ENCODE data around the gene SOAT1.

The SOAT1 gene

DNA sequence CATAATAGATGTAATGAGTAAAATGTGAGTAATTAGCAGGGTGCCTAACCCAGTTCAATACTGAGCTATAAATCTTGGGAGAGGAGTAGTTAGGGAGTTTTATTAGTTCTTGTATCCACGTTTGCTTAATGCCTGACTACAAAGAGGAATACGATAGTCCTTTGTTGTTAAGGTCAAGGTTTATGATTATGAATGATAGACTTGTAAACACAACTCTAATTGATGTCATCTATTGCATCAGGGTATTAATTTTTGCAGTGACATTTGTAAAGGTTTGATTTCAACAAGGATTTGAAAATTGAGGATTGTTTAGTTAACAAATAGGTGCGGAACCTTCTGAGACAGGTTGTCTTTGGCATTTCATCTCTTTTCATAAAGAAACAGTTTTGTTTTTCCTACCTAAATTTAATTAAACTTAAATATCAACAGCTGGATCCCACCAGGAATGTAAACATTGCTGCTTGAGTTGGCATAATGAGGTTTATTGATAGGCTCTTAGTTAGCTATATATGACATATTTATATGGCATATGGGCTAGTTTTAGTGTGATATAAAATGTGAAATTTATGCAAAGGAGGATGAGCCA is 9.7 kb downstream of the SOAT1 start:
- DNase-seq (ENCODE audit: low read depth in 1 of 2, low spot score in 1 of 2), result no peak

DNA sequence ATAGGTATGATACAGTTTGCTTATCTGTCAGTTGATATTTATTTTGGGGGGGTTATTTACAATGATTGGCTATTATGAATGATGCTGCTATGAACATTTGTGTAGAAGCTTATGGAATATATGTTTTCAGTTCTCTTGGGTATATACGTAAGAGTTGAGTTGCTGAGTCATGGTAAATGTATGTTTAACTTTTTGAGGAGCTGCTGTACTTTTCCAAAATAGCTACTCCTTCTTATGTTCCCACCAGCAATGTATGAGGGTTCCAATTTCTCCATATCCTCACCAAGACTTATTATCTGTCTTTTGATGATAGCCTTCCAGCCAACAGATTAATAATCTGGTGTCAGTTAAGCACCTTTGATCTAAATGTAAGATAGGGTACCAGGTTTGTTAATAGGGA is 11.9 kb downstream of the SOAT1 start:
- DNase-seq (ENCODE audit: low read depth in 1 of 2, low spot score in 1 of 2), result no peak

DNA sequence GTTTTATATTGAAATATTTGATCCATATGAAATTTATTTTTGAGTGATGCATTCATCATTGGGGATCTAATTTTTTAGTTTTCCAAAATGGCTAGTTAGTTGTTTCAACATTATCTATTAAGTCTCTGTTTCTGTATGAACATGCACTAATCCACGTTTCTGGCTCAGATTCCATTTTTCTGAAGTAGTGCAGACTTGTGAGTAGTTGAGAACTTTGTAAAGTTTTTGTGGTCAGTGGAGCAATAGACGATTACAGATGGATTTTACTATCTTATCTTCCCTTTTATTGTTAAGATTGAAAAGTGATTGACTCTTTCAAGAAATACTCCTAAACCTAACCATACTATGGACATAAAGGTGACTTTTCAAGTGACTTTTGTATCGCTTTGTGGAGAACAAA is 16.7 kb downstream of the SOAT1 start:
- DNase-seq (ENCODE audit: low read depth in 1 of 2, low spot score in 1 of 2), result no peak

DNA sequence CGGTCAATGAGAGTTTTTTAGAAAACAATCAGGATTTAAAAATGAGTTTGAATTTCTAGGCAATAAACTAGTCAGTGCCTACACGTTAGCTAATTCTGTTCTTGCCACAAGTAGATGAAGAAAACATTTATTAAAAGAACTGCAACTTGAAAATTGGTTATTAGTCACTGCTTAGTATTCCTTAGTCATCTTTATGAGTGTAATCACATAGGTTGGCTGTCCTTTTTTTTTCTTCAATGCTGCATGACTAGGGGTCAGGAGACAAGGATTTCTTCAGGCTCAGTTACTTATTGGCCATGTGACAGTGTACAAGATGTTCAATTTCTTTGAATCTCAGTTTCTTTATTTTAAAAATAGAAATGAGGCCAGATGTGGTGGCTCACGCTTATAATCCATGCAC is 17.1 kb downstream of the SOAT1 start:
- DNase-seq (ENCODE audit: low read depth in 1 of 2, low spot score in 1 of 2), result no peak

DNA sequence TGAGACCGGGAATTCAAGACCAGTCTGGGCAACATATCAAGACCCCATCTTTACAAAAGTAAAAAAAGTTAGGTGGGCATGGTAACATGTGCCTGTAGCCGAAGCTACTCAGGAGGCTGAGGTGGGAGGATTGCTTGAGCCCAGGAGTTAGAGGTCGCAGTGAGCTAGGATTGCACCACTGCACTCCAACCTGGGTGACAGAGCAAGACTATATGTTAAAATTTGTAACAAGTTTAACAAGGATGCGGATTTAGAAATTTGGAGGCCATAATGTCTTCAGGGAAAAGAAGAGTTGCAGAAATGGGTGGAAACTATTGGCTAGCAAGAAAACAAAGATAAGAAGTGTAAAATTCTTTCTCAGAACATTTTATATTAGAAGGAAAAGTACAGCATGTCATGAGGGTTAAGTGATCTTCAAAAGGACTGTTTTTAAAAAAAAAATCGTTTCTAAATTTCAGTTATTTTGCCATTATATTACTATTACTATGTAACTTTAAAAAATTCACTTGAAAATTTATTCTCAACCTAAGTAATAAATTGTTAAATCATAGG is 17.6 kb downstream of the SOAT1 start:
- DNase-seq (ENCODE audit: low read depth in 1 of 2, low spot score in 1 of 2), result no peak

DNA sequence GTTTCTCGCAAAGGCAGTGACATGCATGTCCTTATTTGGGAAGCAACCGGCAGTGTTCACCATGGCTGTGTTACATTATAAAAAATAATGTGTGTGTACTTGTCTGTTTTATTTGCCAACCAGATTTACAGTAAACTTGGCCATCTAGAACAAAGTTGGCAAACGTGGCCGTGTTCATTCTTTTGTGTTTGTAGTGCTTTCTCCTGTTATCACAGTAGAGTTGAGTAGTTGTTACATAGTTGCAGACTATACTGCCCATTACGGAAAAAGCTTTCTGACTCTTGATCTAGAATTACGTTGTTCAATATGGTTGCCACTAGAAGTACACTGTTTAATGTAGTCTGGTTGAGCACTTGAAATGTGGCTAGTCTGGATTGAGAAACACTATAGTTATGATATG is 19.4 kb downstream of the SOAT1 start:
- no peak for DNase-seq (ENCODE audit: low read depth in 1 of 2, low spot score in 1 of 2)

DNA sequence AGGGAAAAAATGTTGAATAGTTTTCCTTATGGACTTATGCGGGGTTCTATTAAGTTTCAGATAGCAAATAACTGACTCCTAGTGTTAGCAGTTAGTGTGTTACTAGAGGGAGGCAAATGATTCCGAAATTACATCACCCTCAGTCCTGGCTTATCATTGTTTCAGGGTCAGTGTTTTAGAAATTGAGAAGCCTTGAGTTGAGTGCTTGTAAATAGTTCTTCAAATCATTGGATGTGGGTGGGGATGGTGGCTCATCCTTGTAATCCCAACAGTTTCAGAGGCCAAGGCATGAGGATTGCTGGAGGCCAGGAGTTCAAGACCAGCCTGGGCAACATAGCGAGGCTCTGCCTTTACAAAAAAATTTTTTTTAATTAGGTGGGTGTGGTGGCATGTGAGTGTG is 21.3 kb downstream of the SOAT1 start:
- DNase-seq (ENCODE audit: low read depth in 1 of 2, low spot score in 1 of 2), result no peak

DNA sequence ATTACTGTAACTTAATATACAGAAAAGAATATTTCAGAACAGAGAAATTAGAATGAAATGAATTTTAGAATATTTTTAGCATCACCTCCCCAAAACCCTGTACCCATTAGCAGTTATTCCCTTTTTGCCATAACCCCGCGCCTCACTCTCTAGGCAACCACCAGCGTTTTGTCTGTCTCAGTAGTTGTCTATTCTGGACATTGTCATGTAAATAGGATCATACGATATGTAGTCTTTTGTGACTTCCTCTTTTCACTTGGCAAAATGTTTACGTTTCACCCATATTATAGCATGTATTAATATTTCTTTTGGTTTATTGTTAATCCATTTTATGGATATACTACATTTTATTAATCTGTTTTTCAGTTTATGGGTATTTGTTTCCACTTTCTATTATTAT is 24.9 kb downstream of the SOAT1 start:
- DNase-seq (ENCODE audit: low read depth in 1 of 2, low spot score in 1 of 2), result no peak

DNA sequence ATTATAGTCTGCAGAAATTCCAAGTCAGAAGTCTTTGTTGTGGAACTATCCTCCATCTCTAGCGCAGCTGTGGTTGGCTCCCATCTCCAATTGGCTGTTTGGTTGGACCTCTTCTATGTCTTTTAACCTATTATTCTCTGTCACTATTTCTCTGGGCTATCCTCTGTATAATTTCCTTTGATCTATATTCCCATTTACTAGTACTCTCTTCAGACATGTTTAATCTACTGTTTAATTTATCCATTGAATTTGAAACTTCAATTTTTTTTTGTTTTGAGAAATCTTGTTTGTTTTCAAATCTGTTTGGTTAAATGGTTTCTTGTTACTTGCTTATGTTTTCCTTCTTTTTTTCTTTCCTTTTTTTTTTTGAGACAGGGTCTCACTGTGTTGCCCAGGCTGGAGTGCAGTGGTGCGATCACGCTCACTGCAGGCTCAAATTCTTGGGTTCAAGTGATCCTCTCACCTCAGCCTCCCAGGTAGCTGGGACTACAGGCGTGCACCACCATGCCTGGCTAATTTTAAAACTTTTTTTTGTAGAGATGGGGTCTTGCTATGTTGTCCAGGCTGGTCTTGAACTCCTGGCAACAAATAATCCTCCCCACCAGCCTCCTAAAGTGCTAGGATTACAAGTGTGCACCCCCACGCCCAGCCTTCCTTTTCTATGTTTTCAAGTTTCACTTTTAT is 28.1 kb downstream of the SOAT1 start:
- no peak for DNase-seq (ENCODE audit: low read depth in 1 of 2, low spot score in 1 of 2)

DNA sequence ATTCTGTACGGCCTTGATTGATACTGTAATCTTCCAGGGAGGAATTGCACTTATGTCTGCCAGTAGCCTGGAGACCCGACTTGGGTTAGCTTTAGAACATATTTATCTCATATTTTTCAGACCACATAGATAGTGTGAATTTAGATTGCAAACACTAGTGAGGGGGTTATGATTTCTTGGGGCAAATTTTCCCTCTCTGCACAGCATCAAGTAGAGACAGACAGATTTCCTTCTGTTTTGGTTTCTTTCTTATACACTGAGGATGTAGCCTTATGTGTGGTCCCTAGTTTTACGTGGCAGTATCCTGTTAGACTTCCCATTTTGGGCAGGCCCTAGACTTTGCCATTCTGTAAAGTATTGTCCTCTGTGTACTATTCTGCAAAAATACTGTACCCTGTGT is 29.0 kb downstream of the SOAT1 start:
- no peak for DNase-seq (ENCODE audit: low read depth in 1 of 2, low spot score in 1 of 2)

DNA sequence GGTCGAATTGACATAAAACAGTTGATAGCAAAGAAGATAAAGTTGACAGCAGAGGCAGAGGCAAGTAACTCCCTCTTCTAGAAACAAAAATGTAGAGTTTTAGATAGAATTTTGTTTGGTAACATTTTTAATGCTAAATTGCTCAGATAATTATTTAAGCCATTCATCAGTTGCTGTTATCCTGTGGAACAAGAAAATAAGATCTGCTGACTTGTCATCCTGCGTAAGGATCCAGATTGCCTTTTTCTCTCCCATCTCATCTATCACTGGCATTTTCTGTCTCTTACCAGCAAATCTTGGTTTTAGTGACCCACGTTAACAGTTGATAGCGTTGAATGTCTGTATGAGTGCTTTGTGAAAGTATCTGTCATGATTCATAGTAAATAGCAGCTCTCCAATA is 29.8 kb downstream of the SOAT1 start:
- no peak for DNase-seq (ENCODE audit: low read depth in 1 of 2, low spot score in 1 of 2)

DNA sequence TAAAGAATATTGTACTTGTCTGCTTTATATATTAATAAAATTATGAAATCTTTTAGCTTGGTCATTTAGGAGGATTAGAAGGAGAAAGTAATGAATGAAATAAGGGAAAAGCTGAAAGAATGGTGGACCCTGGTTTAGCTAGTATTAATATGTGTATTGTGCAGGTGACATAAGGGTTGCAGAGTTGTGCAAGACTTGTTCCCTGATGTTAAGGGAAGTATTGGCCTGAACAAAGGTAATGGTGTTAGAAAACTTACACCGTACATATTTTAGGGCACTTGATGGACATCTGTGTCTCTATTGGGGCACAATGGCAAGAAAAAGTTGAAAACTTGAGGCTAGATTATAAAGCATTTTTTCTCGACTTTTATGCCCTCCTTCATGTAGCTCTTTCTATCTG is 32.2 kb downstream of the SOAT1 start:
- DNase-seq (ENCODE audit: low read depth in 1 of 2, low spot score in 1 of 2), result no peak

DNA sequence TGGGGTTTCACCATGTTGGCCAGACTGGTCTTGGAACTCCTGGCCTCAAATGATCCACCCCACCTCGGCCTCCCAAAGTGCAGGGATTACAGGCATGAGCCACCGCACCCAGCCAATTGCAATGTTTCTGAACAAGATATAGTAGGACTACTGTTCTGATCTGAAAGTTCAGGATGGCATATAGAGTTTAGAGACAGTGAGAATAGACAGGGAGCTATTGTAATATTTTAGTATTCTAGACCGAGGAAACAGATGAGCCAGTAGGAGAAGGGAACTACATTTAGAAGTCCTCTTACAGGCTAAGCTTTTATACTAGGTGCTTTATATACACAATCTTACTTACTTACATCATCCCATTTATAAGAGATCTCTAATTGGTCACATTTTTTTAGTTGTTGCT is 33.1 kb downstream of the SOAT1 start:
- DNase-seq (ENCODE audit: low read depth in 1 of 2, low spot score in 1 of 2), result no peak

DNA sequence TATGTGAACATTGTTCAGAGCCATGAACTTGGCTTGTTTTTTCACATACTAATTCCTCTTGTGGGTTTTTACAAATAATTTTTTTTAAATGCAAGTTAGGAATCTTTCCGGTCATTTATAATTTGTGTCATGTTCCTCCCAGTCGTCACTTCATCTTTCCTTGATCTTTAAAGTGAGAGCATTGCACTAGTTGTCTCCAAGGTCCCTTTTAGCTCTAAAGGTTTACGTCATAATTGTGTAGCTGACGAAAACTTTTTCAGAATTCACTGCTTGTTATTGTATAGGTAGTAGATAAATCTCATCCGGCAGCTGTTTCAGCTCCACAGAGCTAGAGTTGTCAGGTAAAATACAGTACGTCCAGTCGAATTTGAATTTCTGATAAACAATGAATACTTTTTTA is 33.6 kb downstream of the SOAT1 start:
- no peak for DNase-seq (ENCODE audit: low read depth in 1 of 2, low spot score in 1 of 2)

DNA sequence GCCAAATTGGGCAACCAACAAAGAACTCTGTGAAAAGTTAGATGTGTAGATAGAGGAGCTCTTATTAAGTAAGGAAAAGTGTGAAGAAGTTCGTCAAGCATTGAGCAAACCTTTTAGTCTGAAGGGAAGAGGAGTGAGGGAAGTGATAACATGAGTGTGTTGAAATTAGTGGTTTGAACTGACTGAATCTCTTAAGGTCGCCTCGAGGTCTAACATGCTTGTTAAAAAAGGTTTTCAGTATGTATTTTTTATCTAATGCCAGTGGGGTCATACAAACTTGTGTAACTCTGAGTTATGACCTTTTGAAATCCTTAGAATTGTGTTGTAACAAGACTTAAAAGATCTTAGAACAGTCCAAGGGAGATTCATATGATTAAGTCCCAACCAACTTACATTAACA is 34.1 kb downstream of the SOAT1 start:
- no peak for DNase-seq (ENCODE audit: low read depth in 1 of 2, low spot score in 1 of 2)

DNA sequence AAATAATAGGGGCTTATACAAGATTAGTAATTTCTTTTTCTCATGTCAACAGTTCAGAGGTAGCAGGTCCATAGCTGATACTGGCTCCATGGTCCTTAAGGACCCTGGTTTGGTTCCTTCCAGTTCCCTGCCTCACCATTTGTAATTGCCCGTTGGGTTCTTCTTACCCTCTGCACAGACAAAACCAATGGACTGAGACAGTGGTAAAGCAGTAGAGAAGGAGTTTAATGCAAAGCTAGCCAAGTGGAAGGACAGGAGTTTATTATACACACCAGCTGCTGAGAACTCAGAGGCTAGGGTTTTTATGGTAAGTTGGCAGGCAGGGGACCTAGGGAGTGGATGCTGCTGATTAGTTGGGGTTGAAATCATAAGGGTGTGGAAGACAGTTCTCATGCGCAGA is 36.3 kb downstream of the SOAT1 start:
- DNase-seq (ENCODE audit: low read depth in 1 of 2, low spot score in 1 of 2), result no peak

DNA sequence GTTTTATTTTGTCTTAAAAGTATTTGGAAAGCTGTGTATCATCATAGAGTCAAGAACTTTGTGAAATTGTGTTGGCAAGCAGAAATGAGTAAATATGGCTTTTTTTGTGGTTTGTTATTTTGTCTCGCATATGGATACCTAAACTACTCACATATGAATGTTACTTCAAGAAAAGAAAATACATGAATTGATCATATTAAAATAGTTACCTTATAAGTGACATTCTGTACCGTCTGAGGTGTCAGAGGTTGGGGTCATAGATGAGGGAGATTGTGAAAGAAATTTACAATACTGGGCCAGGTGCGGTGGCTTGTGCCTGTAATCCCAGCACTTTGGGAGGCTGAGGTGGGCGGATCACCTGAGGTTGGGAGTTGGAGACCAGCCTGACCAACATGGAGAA is 40.8 kb downstream of the SOAT1 start:
- DNase-seq (ENCODE audit: low read depth in 1 of 2, low spot score in 1 of 2), result no peak

DNA sequence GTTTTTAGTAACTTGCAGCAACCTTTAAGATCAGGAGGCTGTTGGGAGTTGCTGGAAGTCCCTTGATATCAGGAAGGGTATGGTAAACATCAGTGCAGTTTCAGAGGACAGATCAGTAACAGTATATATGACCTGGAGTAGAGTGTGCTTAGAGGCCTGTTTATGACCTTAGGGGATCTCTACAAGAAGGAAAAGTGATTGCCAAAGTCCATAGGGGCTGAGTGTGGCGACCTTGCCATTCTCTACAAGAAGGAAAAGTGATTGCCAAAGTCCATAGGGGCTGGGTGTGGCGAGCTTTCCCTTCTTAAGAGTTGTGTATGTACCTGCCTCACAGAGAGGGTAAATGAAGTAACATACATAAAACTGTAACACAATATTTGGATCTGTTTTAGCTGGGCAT is 43.7 kb downstream of the SOAT1 start:
- no peak for DNase-seq (ENCODE audit: low read depth in 1 of 2, low spot score in 1 of 2)

DNA sequence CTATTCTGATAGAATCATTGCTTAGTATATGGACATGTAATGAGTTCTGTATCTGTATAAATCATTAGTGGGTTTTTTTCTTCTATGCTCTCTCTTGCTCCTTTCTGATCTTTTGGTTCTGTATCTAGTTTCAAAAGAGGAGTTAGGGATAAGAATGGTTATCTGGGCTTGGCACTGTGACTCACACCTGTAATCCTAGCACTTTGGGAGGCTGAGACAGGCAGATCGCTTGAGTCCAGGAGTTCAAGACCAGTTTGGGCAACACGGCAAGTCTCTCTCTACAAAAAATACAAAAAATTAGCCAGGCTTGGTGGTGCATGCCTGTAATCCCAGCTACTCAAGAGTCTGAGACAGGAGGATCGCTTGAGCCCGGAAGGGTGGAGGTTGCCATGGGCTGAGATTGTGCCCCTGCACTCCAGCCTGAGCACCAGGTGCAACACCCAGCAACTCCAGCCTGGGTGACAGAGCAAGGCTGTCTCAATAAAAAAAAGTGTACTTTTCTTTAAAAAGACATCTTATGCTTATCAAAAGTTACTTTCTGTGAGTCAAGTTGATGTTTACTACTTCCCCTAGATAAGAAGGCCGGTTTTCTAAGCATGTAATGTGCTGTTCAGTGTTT is 44.5 kb downstream of the SOAT1 start:
- no peak for DNase-seq (ENCODE audit: low read depth in 1 of 2, low spot score in 1 of 2)

DNA sequence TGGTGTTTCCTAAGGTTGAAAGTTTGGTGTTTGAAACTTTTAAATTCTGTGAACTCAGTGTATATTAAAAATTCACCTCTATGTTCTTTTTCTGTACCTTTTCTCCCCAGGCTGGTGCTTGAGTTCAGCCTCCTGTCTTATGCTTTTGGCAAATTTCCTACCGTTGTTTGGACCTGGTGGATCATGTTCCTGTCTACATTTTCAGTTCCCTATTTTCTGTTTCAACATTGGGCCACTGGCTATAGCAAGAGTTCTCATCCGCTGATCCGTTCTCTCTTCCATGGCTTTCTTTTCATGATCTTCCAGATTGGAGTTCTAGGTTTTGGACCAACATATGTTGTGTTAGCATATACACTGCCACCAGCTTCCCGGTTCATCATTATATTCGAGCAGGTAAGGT is 47.3 kb downstream of the SOAT1 start:
- DNase-seq (ENCODE audit: low read depth in 1 of 2, low spot score in 1 of 2), result no peak

DNA sequence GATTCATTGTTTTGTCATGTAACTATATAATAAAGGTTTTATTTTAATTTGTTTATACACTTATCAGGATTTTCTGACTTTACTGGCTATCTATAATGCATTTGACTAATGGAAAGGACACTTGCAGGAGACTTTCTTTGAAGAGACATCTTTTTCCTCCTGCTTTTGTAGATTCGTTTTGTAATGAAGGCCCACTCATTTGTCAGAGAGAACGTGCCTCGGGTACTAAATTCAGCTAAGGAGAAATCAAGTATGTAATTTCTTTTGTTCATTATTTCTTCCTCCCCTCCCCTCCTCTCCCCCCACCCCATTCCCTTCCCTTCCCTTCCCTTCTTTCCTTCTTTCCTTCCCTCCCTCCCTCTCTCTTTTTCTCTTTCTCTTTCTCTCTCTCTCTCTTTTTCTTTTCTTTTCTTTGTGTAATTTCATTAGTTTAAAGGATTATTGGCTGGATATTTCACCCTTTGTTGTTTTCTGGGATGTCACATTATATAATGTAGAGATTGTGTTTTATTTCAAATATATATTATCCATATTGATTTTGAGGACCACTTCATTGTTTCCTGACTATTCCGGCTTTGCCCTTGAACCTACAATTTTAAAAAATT is 48.4 kb downstream of the SOAT1 start:
- no peak for DNase-seq (ENCODE audit: low read depth in 1 of 2, low spot score in 1 of 2)

DNA sequence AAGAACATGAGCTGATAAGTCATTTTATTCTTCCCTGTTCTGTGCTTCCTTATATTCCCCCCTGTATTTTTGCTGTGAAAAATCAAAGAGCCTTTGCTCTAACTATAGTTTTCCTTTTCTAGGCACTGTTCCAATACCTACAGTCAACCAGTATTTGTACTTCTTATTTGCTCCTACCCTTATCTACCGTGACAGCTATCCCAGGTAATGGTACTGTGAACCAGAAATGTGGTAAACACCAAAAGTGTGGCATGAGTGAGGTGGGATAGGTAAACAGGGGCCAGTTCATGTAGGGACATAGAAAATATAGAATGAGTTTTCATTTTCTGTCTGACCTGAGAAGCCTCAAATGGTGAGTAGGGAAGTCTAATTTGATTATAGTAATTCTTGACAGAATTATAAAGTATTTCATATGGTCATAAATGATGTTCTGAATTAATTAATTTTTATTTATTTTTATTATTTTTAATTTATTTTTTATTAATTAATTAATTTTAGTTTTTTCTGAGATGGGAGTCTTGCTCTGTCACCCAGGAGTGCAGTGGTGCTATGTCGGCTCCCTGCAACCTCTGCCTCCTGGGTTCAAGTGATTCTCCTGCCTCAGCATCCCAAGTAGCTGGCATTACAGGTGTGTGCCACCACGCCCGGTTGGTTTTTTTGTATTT is 49.3 kb downstream of the SOAT1 start:
- no peak for DNase-seq (ENCODE audit: low read depth in 1 of 2, low spot score in 1 of 2)

Data from activated T-helper 1 cell treated with anti-CD3 and anti-CD28 coated beads, Interleukin-2, amount 50 U/mL, for 16 hours (primary cell).